ENCODE measurements around the gene RFC3.

- TF ChIP-seq CTCF (IDR thresholded peaks at IDR 0.05) (no peak), POLR2A (IDR thresholded peaks at IDR 0.05) (no peak), EP300 (IDR thresholded peaks at IDR 0.05) (no peak)
These were observed 24.3 kb downstream of the RFC3 start for GRCh38 chr13:33842207-33842606.
